ENCODE data around the gene LRRFIP1.
"Not testable (repeated sequence)": the region's sequence is repeated elsewhere in the genome, so short reads cannot be mapped to it uniquely, and the experiment has no call there.

The LRRFIP1 gene

GRCh38 chr2:237666606-237667005 is 39.2 kb downstream of the LRRFIP1 start:
- DNase-seq, result no peak

- not testable (repeated sequence) for DNase-seq
Measured at GRCh38 chr2:237667050-237667576, 39.7 kb downstream of the LRRFIP1 start.

- no peak for DNase-seq
Measured at GRCh38 chr2:237667893-237668292, 40.5 kb downstream of the LRRFIP1 start.

GRCh38 chr2:237668440-237668839 is 41.1 kb downstream of the LRRFIP1 start:
- no peak for DNase-seq

- no peak for DNase-seq
Measured at GRCh38 chr2:237669283-237669627, 41.9 kb downstream of the LRRFIP1 start.

- DNase-seq, result no peak
Measured at GRCh38 chr2:237669628-237670392, 42.4 kb downstream of the LRRFIP1 start.

GRCh38 chr2:237670641-237671040 is 43.3 kb downstream of the LRRFIP1 start:
- DNase-seq, result no peak

GRCh38 chr2:237671466-237672138 is 44.2 kb downstream of the LRRFIP1 start:
- no peak for DNase-seq

- DNase-seq, result no peak
Measured at GRCh38 chr2:237672731-237673129, 45.3 kb downstream of the LRRFIP1 start.

- peak; percentile 92 for DNase-seq
Measured at GRCh38 chr2:237673130-237674001, 46.0 kb downstream of the LRRFIP1 start.

- DNase-seq, result peak; percentile 78
Measured at GRCh38 chr2:237674731-237675276, 47.4 kb downstream of the LRRFIP1 start.

GRCh38 chr2:237675316-237675715 is 47.9 kb downstream of the LRRFIP1 start:
- no peak for DNase-seq

- no peak for DNase-seq
Measured at GRCh38 chr2:237680702-237681478, 53.5 kb downstream of the LRRFIP1 start.

GRCh38 chr2:237682151-237682550 is 54.8 kb downstream of the LRRFIP1 start:
- DNase-seq, result no peak

- no peak for DNase-seq
Measured at GRCh38 chr2:237682856-237683670, 55.7 kb downstream of the LRRFIP1 start.

GRCh38 chr2:237685408-237685807 is 58.0 kb downstream of the LRRFIP1 start:
- no peak for DNase-seq

- no peak for DNase-seq
Measured at GRCh38 chr2:237686659-237687136, 59.3 kb downstream of the LRRFIP1 start.

GRCh38 chr2:237688081-237688480 is 60.7 kb downstream of the LRRFIP1 start:
- DNase-seq, result no peak

- DNase-seq, result not testable (repeated sequence)
Measured at GRCh38 chr2:237688541-237688940, 61.2 kb downstream of the LRRFIP1 start.

- no peak for DNase-seq
Measured at GRCh38 chr2:237689336-237690131, 62.1 kb downstream of the LRRFIP1 start.

Measured in stimulated activated CD4-positive, alpha-beta T cell treated with anti-CD3 and anti-CD28 coated beads, Interleukin-15, amount 100 ng/mL, for 24 hours (primary cell).